ENCODE results near the gene TRPM2. TPM values are rescaled to one million over a fixed set of nuclear protein-coding genes. Genes with fewer than 3 reads are reported as not detected.

Gene TRPM2
- total RNA-seq, result 17.8 and 20.6 TPM in 2 replicates

- intact Hi-C loops (cut with micrococcal nuclease), result loop anchor here (2.0 kb wide), 1 partner anchor 33 kb away; no protein-coding TSS in a partner anchor
Measured at GRCh38 chr21:44353191-44353970, at the start of gene TRPM2. Gene TRPM2 (plus strand): TSS chr21:44353621. CDS start chr21:44353701, 80 bp downstream.

GRCh38 chr21:44304011-44304616 is 49.3 kb upstream of the TRPM2 start:
- intact Hi-C loops (cut with micrococcal nuclease), result no loop called here

GRCh38 chr21:44304877-44305293 is 48.5 kb upstream of the TRPM2 start:
- intact Hi-C loops (cut with micrococcal nuclease), result no loop called here

GRCh38 chr21:44305691-44306090 is 47.7 kb upstream of the TRPM2 start:
- intact Hi-C loops (cut with micrococcal nuclease), result no loop called here

- intact Hi-C loops (cut with micrococcal nuclease), result no loop called here
Measured at GRCh38 chr21:44306936-44307704, 46.3 kb upstream of the TRPM2 start.

GRCh38 chr21:44310628-44311507 is 42.6 kb upstream of the TRPM2 start:
- intact Hi-C loops (cut with micrococcal nuclease), result no loop called here

GRCh38 chr21:44312089-44312488 is 41.3 kb upstream of the TRPM2 start:
- intact Hi-C loops (cut with micrococcal nuclease), result no loop called here

- intact Hi-C loops (cut with micrococcal nuclease), result no loop called here
Measured at GRCh38 chr21:44312716-44313115, 40.7 kb upstream of the TRPM2 start.

- intact Hi-C loops (cut with micrococcal nuclease), result no loop called here
Measured at GRCh38 chr21:44313451-44313850, 40.0 kb upstream of the TRPM2 start.

GRCh38 chr21:44314128-44314527 is 39.3 kb upstream of the TRPM2 start:
- intact Hi-C loops (cut with micrococcal nuclease), result no loop called here

- intact Hi-C loops (cut with micrococcal nuclease), result no loop called here
Measured at GRCh38 chr21:44314561-44314960, 38.9 kb upstream of the TRPM2 start.

- intact Hi-C loops (cut with micrococcal nuclease), result no loop called here
Measured at GRCh38 chr21:44315691-44316203, 37.7 kb upstream of the TRPM2 start.

GRCh38 chr21:44316277-44316900 is 37.0 kb upstream of the TRPM2 start:
- intact Hi-C loops (cut with micrococcal nuclease), result no loop called here

- intact Hi-C loops (cut with micrococcal nuclease), result no loop called here
Measured at GRCh38 chr21:44317241-44317782, 36.1 kb upstream of the TRPM2 start.

- intact Hi-C loops (cut with micrococcal nuclease), result no loop called here
Measured at GRCh38 chr21:44317871-44318270, 35.5 kb upstream of the TRPM2 start.

- intact Hi-C loops (cut with micrococcal nuclease), result no loop called here
Measured at GRCh38 chr21:44318489-44319285, 34.7 kb upstream of the TRPM2 start.

GRCh38 chr21:44319407-44320065 is 33.9 kb upstream of the TRPM2 start:
- intact Hi-C loops (cut with micrococcal nuclease), result no loop called here

GRCh38 chr21:44320847-44321246 is 32.6 kb upstream of the TRPM2 start:
- intact Hi-C loops (cut with micrococcal nuclease), result no loop called here
